HG03442 (cell line): ENCODE data around the gene SEMA3G.

Source experiments
- ATAC-seq: cut with Tn5 transposase; IDR thresholded peaks from one replicate; pipeline ENCODE4 v1.9.1; 2021; ENCODE audit warnings: mild to moderate bottlenecking, moderate library complexity; ENCODE audit not compliant: unreplicated experiment

The SEMA3G gene

GRCh38 chr3:52423173-52423572 is 21.7 kb downstream of the SEMA3G start:
- ATAC-seq: no peak

DNA sequence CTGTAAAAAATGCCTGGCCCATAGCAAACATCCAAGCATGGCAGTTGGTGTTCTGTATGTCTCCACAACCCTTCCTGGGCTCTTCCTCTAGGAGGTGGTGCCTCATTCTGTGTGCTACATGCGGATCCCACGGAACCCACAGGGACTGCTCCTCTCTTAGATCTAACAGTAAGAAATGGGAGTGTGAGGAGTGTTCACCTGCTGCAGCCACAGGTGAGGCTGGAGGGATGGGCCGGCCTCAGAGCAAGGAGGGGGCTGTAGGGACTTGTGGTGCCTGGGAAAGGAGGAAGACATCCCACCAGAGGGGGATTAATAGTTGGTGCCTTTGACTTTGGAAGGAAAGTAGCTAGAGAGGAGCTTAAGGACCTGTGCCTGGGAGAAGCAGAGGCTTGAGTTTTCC is 22.2 kb downstream of the SEMA3G start:
- ATAC-seq: no peak

GRCh38 chr3:52420388-52420787 is 24.5 kb downstream of the SEMA3G start:
- ATAC-seq: no peak

- no peak for ATAC-seq
Measured at GRCh38 chr3:52415800-52416199, 29.1 kb downstream of the SEMA3G start.

DNA sequence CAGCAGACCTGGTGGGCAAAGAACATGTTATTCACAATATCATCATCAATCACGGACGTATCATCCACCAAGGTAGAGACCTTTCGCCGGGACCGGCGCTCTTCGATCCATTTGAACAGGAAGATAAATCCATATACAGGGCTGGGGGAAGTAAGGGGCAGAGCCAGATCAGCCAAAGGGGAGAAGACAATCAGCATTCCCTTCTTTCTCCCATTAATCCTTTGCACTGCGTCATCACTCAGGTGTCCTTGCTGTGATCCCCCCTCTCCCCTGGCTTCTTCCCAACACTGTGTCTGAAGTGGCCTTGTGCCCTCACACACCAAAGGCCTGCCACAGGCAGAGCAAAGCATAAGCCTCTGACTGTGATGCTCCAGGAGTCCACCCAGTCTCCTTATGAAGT is 36.4 kb downstream of the SEMA3G start:
- ATAC-seq: no peak

DNA sequence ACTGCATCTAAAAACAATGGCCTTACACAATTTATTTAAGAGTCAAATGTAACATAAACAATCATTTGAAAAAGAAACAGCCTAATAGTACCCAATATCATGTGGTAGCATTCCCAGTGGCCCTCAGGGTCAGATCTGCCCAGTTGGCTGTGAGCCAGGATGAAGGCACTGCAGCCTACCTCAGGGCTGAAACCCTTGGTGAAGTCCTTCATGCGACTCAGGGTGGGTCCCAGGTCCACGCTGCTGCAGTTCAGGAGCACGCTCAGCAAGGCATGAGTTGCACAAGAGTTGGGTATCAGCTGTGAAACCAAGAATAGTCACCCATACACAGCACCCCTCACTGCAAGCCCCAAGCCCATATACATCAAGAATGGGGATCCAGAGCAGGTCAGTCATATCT is 37.1 kb downstream of the SEMA3G start:
- ATAC-seq: no peak

DNA sequence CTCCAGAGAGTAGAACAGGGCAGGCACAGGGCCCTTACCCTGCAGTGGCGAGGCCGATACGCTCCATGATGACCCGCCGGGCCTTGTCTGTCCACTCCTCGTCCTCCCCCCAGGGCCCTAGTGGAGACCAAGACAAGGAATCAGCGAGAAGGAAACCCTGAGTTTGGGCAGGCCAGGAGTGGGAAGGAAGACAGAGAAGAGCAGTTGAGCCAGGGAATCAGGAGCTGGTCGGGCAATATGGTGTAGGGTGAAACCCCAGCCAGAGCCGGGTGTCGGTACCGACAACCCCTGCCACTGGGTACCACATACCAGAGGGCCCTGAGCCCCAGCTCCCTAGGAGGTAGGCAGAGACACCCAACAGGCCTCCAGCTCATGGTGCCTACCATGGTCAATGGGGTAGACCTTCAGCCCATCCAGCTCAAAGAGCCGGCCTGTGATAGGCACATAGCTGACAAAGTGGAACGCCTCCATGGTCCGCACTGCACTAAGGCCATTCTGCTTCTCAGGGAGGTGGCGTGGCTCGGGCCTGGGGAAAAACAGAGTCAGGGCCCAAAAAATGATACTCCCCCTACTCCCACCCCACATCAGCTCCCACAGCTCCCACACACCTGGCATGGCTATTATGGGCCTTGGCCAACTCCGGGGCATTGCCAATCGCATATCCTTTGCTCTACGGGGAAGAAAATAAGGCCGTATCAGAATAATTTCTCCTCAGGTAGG is 38.0 kb downstream of the SEMA3G start:
- no peak for ATAC-seq

DNA sequence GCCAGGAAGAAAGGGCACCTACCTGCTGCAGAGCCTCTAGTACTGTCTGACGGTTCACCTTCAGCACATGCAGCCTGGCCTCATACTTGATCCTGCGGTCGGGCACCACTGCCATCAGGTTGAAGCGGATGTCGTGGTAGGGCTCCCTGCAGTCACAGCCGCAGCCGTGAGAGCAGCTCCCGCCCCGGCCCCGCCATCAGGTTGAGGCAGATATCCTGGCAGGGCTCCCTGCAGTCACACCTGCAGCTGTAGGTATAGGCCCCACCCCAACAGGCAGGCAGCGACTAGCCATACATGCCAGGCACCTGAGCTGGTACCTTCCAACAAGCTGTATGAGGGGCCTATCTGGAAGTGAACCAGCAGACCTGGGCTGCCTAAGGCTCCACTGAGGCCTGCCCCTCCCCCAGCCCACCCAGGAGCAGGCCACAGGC is 38.7 kb downstream of the SEMA3G start:
- no peak for ATAC-seq

DNA sequence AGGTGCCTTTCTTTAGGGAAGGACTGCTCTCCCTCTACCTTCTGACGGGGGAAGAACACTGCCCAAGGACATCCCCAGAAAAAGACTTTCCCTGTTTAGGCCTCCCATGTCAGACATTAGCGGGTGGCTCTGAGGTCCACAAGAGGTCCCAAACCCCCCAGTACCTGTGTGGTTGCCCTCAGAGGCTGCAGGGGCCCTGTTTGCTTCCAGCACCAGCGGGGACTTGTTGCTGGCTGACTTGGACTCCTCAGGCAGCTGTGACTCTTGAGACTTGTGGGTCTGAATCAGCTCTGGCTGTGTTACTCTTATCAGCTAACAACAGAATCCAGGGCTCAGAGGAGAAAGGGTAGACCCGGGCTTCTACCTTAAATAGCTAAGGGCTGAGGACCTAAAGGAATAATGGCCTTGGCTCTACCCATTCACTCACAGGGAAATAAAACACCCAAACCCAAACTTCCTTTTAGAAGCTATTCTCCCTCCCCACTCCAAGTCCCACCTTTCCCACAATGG is 39.2 kb downstream of the SEMA3G start:
- ATAC-seq: no peak

DNA sequence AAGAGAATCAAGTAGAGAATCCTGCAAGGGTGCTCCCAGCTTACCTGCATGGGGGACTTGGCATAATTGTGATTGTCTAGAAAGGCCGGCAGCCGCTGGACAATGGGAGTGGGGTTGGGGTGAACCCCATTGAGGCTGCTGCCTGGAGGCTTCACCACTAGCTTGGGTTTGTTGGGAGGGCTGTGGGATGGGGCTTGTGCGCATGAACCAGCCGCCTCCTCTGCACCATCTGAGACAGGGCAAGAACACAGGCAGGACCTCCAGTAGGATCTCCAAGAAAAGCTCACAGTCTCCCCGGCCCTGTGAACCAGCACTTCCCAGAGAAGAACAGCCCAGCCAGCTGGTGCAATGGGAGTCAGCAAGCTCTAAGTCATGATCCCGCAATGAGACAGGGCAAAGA is 39.8 kb downstream of the SEMA3G start:
- ATAC-seq: no peak

DNA sequence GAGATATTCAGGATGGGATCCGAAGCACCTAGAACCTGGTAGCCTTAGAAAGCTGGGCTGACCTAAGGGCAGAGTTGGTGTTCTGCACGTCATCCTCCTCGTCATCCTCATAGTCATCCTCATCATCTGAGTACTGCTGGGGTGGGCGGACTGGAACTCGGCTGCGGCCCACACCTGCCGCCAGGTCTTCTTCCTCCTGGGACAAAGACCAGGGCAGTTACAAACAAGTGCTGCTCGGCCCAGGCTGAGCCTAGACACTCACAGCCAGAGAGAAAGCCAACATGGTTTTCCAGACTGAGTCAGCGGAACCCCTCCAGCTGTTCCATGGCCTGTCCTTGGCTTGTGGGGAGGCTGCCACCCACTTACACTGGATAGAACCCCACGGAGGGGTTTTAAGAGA is 40.5 kb downstream of the SEMA3G start:
- ATAC-seq: no peak

DNA sequence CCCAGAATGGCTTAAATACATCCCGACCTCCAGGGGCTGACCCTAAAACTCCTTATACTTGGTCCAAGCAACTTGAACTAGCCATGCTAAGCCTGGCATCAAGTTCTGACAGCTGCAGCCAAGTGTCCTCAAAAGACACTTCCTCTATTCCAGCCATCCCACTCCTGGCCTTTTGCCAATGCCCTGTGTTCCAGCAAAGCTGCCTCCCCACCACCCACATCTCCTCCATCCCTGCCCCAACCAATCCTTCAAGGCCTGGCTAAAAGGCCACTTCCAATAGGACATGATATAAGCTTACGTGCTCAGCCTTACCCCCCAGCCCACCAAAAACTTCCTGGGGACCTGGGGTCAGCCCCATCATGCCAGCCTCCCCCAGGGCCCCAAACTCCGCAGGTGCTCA is 40.9 kb downstream of the SEMA3G start:
- no peak for ATAC-seq

DNA sequence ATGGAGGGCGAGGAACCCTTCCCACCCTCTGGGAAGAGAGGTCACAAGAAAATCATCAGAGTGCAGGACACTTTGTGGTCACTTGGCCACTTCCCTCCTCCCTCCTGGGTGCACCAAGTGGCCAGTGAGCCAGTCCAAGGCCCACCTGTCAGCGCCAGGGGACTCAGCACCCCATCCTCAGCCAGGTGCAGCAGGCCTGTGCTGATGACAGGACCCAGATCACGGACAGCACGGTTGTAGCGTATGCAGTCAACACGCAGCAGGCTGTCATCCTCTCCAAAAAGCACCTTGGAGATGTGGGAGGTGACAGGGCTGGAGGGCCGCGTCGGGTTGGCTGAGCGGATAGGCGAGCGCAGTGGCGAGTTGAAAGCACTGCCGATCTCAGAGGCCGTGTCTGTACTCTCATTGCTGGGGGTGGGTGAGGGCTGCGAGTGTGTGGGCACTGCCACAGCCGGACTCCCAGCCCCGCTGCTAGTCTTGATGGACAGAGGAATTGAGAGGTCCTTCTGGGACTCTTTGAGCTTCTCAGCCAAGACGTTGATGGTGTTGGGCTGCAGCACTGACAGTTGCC is 41.5 kb downstream of the SEMA3G start:
- no peak for ATAC-seq

- ATAC-seq: no peak
Measured at GRCh38 chr3:52402706-52403270, 42.1 kb downstream of the SEMA3G start.

GRCh38 chr3:52402101-52402521 is 42.8 kb downstream of the SEMA3G start:
- ATAC-seq: no peak

GRCh38 chr3:52401551-52401950 is 43.4 kb downstream of the SEMA3G start:
- no peak for ATAC-seq

DNA sequence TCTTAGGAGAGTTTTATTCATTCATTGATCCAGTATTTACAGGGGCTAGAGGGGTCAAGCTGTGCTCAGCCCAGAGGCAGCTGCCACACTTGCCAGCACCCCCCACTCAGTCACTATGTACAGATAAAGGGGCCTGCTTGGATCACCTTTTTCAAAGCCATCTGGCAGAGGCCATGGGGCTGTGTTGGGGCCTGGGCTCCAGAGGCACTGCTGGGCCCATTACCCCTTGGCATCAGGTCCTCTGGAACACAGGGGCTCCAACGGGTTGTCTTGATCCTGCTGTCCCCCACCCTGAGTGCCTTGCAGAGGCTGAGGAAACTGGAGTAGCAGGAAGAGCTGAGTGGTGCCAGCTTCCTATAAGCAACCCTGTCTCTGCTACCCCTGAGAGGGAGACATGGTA is 43.9 kb downstream of the SEMA3G start:
- no peak for ATAC-seq

DNA sequence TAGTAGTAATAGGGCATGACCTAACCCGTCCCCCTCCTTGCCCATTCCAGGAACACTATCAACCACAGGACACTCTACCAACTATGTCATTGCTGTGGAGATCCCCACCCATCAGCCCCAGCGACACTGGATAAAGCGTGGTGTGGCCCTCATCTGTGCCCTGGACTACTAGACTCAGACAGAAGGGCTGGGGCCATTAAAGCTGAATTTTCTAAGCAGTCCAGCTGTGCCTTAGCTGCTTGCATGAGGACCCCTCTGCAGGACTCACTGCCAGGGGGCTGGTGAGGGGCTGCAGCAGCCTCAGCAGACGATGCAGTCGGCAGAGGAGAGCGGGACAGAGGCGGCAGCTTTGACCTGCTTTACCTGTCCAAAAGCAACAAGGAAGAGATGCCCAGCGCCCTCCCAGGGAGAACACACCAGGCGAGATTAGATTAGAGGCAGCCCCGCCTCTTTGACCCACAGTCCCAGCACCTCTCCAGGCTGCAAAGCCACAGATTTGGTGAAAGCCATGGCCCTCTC is 44.6 kb downstream of the SEMA3G start:
- no peak for ATAC-seq

GRCh38 chr3:52399593-52399992 is 45.3 kb downstream of the SEMA3G start:
- ATAC-seq: no peak

GRCh38 chr3:52399131-52399530 is 45.8 kb downstream of the SEMA3G start:
- ATAC-seq: no peak

GRCh38 chr3:52398670-52399081 is 46.2 kb downstream of the SEMA3G start:
- ATAC-seq: no peak
